GOT3 (cell line): Measurements from ENCODE around the gene CCDC110.

Experiments
- DNase-seq: peaks from one replicate; lab custom pipeline; 2025; ENCODE audit warnings: mixed read lengths; lab: John Stamatoyannopoulos, UW

CCDC110 gene

DNA sequence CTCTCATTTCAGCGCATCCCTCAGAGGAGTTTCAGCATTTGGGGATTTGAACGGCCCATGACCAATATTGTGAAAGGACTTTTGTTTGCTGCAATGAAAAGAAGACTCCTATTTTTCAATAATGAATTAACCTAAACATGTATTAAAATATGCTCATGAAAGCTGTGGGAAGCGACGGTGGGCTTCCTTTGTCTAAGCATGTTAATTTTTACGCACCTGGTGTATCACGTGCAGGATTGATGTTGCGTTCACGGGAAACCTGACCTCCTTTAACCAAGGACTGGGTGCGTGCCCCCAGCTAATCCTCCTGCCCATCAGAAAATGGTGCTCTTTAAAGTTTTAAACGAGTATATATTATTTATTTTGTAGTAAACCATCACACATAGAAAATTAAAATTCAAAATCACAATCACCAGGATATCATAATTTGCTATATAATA lies 590 bp upstream of the CCDC110 start:
- no peak for DNase-seq

DNA sequence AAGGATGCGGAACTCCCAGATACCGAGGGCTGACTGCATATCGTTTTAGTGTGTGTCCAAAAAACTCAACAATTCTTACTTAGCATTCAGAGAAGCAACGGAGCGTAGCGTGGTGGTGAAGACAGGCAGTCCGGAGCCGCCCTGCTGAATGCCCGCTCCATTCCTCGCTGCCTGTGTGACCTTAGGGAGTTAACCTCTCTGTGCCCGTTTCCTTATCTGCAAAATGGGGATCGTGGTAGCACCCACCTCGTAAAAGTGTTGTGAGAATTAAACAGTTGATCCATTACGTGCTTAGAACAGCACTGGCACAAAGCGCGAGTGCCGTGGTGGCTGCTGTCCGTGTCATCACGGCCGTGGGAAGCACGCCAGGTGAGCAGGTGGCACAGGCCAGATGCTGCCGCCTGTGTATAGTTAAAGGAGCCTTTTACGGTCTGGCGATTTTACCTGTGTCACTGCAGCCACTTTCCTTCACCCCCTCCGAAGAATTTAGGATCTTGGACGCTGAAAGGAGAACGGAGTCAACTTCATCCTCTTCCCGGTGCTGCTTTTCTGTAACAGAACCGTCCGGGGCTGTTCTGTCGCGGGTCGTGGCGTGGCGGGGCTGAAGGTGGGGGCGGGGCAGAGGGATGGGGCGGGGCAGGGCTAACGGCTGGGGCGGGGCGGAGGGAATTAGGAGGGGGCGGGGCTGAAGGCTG lies 885 bp downstream of the CCDC110 start:
- DNase-seq, result no peak

- DNase-seq, result no peak
Observed at GRCh38 chr4:185469580-185470154, 1.9 kb downstream of the CCDC110 start.

- no peak for DNase-seq
Observed at GRCh38 chr4:185468999-185469398, 2.5 kb downstream of the CCDC110 start.

DNA sequence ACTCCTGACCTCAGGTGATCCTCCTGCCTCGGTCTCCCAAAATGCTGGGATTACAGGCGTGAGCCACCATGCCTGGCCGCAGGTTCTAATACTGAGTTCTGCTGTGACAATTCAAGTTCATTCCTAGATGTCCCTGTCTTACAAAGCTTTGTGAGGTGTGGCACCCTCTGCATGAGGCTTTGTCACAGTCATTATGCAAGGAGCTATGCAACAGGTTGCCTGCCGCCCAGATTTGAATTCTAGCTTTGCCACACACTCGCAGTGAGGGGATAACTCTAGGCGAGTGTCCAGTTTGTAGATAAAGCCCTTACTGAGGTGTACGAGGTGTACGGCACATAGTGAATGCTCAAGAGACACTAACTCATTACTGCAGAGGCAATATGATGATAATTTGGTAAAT lies 3.5 kb downstream of the CCDC110 start:
- DNase-seq, result no peak

- DNase-seq, result no peak
Observed at GRCh38 chr4:185467101-185467500, 4.4 kb downstream of the CCDC110 start.

DNA sequence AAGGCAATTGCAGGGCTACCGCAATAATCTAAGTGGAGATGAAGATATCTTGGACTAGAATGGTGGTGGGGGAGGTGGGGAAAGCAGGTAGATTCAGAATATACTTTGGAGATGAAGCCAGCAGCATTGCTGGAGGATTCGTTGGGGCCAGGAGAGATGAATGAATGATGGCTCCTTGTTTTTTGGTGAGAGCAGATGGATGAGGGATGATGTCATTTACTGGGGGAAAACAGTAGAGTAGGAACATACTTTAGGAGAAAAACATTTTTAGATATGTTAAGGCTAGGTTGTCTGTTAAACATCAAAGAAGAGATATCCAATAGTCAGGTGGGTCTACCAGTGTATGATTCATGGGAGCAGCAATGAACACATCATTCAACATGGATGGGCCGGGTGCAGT lies 5.8 kb downstream of the CCDC110 start:
- DNase-seq, result no peak

DNA sequence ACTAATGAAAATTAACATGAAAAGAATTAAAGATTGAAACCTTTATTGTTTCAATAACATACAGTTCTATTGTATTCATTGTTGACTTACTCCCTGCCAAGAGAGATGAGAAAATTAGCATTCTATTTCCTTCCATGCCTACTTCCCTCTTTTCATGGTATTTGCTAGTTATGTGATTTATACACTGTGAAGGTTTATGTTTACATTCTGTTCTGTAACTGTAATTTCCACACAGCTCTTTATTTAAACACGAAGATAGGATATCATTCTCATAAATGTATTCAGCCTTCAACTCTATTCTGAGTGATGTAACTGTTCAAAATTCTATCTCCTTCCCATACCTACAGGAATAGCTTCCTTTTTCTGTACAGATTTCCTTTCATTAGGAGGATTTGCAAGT lies 6.6 kb downstream of the CCDC110 start:
- no peak for DNase-seq

- no peak for DNase-seq
Observed at GRCh38 chr4:185464183-185464582, 7.3 kb downstream of the CCDC110 start.

DNA sequence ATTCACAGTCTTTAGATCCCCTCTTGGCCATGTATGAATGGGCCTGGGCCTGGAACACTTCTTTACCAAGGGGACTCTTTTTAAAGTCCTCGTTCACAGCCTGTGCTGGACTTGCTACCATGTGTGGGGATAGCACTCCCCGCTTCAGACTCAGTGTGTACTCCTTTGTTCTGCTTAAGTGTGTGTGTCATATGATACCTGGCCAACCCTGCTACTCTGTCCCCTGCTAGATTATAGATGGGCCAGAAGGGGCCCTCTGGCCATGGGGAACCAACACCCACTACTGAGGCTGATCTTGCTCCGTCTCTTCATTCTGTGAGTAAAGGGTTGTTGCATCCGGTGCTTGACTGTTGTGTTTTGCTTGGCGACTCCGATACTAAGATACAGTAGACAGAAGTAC lies 8.0 kb downstream of the CCDC110 start:
- no peak for DNase-seq

- DNase-seq, result no peak
Observed at GRCh38 chr4:185461565-185461964, 10.0 kb downstream of the CCDC110 start.

DNA sequence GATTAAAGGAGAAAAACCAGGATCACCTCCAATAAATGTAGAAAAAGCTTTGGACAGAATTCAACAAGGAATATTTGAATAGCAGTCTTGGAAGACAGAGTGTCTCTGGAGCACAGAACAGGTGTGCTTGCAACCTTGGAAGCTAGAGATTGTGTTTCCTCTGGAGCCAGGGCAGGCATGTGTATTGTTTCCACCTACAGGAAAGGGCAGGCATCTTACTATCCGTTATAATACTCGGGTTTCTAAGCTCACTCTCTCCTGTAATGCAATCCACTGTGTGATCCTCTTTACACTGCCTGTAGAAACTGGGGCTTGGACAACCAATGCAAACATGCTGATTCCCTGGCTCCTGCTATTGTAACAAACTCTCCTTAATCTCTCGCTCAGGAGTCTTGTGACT lies 14.4 kb downstream of the CCDC110 start:
- no peak for DNase-seq

DNA sequence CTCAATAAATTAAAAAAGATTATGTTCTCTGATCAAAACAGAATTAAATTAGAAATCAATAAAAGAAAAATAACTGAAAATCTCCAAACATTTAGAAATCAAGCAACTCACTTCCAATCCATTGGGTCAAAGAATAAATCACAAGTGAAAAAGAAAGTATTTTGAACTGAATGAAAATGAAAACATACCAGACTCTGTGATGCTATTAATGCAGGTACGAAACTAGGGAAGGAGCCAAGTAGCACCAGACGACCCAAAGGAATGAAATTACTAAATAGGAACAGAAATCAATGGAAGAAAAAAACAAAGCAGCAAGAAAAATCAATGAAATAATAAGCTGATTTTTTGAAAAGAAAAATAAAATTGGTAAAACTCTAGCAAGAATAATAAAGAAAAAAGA lies 15.4 kb downstream of the CCDC110 start:
- no peak for DNase-seq

DNA sequence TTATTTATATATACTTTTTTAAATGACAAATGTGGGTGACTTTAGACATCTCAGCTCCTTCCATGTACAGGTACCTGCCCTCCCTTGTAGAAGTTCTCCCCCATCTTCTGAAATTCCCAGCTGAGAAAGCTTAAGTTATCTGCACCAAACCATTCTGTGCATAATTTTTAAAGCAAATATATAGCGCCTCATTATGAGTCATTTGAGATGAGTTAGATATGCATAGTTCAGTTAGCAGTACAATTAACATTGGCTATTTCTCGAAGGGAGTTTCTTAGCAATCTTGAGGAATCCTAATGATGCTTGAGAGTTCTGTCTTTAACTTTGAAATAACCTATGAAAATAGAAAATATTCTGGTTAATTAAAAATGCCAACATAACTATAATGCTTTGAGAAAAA lies 26.3 kb downstream of the CCDC110 start:
- DNase-seq, result no peak

DNA sequence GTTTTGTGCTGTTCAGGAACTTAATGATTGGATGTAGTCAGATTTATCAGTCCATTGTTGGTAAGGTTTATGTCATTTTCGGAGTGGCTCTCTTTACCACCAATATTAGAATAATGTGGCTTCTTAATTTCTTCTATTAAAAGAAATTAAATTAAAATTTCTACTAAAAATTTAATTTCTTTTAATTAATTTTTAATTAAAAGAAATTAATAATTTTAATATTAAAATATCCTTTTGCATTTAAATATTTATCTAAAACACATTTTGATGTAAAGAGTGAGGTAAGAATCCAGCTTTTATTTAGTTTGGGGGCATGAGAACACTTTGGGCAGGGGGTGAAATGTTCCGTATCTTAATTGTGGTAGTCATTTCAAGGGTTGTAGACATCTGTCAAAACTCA lies 30.1 kb downstream of the CCDC110 start:
- DNase-seq, result no peak

DNA sequence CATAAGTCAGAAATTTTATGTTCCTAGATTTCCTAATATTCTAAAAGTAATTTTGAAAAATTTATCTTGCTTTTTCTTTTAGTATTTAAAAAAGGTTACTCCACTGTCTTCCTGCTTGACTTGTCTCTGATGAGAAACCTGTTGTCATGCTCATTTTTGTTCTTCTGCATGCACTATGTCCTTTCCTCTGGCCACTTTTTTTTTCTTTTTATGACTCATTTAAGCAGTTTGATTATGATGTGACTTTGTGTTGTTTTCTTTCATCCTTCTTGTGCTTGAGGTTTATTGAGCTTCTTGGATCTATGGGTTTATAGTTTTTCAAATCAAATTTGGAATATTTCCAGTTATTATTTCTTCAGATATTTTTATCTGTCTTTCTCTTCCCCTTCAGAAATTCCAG lies 33.7 kb downstream of the CCDC110 start:
- no peak for DNase-seq

DNA sequence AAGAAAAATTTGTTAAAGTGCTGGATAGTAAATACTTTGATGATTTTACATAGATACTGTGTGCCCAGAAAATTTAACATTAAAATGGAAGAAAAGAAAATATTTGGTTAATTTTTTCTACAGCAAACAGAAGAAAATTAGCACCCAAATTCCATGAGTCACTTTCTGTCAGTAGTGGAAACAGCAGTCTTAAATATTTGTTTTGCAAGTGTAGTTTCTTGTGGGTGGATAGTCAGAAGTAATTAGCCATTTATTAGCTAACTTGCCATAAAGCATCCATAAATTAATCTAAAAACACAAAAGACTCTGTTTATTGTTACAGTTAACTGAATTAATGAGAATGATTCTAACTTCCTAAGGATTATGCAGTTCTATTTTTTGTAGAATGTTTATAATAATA lies 36.1 kb downstream of the CCDC110 start:
- no peak for DNase-seq

GRCh38 chr4:185429660-185430059 lies 41.9 kb downstream of the CCDC110 start:
- no peak for DNase-seq

- DNase-seq, result no peak
Observed at GRCh38 chr4:185426960-185427688, 44.4 kb downstream of the CCDC110 start.

DNA sequence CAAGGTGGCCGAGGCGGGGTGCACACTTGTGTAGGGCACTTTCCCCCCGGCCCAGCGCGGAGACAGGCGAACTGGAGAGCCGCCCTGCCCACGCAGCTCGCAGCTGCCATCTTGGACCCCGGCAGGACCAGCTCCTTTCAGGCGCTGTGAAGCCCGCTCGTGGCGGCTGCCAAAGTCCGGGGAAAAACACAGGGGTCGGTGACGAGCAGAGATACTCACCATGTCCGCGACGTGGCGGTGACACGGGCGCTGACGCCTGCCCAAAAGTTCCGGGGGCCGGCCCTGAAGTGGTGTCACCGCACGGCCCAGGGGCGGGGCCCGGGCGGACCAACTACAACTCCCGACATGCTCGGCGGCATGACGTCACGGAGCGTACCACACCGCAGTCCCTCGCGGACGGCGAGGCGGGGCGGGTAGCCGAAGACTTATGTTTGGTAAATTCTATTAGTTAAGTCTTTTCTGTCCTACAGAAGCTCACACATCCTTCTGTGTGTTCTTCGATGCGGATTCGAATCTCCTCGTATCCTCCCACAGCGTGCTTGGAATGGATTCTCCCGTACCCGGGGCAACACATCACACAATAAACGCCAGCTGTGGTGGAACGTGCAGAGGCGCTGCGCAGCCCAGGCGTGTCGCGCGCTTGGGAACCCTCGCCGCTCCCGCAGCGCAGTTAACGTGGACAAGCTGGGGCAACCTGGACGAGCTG lies 45.7 kb downstream of the CCDC110 start, which contains the start of gene UFSP2:
TSS of gene UFSP2 (minus strand) at position 318 of the 706 bp plus-strand sequence. CDS start at position 222, 96 bp downstream.
- peak; percentile 59 for DNase-seq

DNA sequence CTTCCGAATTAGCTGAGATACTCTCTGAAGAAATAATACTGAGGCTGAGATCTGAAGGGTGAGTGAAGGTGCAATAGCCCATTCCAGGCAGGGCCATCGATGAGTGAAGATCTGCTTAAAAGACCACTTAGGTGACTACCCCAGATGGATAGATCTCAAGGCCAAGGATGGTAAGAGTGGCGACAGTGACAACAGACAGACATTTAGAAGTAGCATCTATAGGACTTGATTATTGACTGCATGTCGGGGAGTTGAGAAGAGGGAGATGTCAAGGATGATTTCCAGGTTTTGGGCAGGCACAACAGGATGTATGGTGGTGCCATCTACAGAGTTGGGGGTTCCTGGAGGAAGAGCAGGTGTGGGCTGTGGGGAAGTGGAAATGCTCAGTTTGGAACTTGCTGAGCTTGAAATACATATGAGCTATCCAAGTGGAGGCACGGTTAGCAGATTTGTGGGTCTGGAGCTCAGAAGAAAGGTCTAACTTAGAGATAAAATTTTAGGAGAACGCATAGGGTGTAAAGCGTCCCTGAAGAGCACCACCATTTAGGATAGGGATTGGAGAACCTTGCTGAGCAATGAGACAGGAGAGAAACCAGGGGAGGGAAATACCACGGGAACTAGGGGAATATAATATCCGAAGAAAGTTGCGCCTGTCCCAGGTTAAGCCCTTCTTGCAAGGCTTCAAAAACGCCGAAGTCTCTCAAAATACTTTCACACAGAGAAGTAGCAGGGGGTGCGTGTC lies 46.5 kb downstream of the CCDC110 start:
- DNase-seq, result no peak
